ENCODE measurements around the gene PDIA2. TPM values are rescaled to one million over a fixed set of nuclear protein-coding genes. Genes with fewer than 3 reads are reported as not detected.
"Not testable (repeated sequence)": the region's sequence is repeated elsewhere in the genome, so short reads cannot be mapped to it uniquely, and the experiment has no call there.

The PDIA2 gene
- total RNA-seq, 2 experiments from 2014 or later, result not detected

DNA sequence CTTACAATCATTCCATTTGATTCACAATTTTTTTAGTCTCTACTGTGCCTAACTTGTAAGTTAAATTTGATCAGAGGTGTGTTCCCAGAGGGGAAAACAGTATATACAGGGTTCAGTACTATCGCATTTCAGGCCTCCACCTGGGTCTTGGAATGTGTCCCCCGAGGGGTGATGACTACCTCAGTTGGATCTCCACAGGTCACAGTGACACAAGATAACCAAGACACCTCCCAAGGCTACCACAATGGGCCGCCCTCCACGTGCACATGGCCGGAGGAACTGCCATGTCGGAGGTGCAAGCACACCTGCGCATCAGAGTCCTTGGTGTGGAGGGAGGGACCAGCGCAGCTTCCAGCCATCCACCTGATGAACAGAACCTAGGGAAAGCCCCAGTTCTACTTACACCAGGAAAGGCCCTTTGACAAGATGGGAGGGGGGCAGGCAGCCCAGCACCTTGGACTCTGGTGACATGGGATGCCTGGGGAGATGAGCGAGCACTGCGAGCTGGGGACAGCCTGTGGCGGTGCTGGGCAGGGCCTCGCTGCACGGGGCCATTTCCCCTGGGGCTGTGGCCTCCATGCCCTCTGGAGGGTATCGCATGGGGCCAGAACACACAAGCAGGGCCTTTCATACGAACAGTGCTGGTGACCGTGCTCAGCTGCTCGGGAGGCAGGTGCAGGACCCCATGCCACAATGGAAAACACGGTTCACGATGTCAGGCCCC is 33.9 kb downstream of the PDIA2 start:
- ChIA-PET POLR2A (no interaction called here), CTCF (no interaction called here)

DNA sequence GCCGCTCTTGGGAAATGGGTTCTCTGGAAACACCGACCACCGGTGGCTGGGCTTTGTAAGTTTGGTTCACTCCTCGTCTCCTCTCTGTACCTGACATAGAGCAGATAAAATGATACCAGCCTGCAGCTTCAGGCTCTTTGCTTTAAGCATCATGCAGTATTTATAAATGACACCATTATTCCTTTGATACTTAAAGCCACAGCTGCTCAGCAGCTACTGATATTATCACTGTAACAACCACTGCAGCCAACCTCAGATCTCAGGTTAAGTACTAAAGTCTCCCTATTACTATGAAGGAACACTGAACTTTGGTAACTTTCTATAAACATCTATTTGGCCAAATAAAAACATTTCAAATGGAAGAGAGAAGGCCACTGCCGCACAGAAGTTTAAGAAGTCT is 34.6 kb downstream of the PDIA2 start:
- ChIA-PET CTCF (no interaction called here), POLR2A (no interaction called here)

DNA sequence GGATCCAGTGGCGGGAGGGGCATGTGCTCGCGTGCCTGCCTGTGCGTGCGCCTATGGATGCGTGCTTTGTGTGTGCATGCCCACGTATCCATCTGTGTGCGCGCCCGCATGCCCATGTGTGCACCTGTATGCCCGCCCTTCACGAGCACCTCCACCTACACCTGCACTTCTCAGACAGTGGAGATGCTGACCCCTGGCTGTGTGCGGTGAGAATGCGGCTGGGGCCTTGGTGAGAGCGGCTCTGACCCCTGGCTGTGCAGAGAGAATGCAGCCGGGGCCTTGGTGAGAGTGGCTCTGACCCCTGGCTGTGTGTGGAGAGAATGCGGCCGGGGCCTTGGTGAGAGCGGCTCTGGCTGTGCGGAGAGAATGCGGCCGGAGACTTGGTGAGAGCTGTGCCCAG is 35.7 kb downstream of the PDIA2 start:
- CTCF ChIA-PET, result interaction anchor here (0.7 to 0.9 kb wide), 2 partner anchors 9 to 251 kb away, joined by 3 read pairs; partner anchors contain the start of gene PIGQ
- POLR2A ChIA-PET, result no interaction called here

DNA sequence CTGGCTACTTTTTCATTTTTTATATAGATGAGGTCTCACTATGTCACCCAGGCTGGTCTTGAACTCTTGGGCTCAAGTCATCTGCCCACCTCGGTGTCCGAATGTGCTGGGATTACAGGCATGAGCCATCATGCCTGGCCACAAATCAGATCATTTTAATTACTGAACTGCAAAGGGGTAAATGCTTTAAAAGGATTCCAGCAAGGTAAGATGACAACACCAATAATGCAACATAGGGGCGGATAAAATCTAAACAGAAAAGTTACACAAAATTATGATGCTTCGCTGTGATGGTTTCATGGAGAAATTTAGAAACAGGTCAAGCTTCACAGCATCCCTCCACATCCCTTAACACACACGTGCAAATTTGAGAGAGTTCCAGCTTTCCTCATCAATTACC is 37.2 kb downstream of the PDIA2 start:
- CTCF ChIA-PET, result no interaction called here

DNA sequence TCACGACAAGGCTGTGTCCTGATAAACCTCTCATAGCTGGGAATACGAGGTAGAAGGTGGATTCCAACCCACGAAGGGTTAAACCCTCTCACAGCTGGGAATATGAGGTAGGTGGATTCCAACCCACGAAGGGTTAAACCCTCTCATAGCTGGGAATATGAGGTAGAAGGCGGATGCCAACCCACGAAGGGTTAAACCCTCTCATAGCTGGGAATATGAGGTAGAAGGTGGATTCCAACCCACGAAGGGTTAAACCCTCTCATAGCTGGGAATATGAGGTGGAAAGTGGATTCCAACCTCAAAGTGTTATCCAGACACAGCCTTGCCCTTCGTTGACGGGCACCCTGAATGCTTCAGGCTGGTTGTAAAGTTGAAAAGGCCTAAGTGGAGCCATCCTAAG is 38.6 kb downstream of the PDIA2 start:
- POLR2A ChIA-PET, result interaction anchor here (0.6 kb wide), 1 partner anchor 87 kb away, joined by 3 read pairs; the partner anchor contains the start of gene FAM234A
- CTCF ChIA-PET, result interaction anchor here (0.8 to 0.9 kb wide), 2 partner anchors 71 to 87 kb away, joined by 3 read pairs; partner anchors contain the start of gene FAM234A

More for the DNA sequence above, 37.2 kb downstream of the PDIA2 start:
- POLR2A ChIA-PET, result no interaction called here

GRCh38 chr16:322476-323143 is 39.6 kb downstream of the PDIA2 start:
- CTCF ChIA-PET, result no interaction called here
- POLR2A ChIA-PET, result interaction anchor here (0.6 kb wide), 1 partner anchor 88 kb away, joined by 3 read pairs; the partner anchor contains the start of gene FAM234A

DNA sequence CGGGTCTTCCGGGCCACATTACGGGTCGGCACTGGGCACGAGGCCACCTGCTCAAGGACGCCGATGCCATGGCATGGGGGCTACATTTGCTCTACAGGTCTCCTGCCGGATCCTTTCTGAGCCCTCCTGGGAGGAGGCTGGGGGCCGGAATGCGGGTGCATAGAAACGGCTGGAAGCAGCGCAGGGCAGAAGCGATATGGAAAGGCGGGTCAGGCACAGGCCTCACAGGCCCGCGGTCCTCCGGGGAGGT is 41.2 kb downstream of the PDIA2 start:
- ChIA-PET POLR2A (no interaction called here), CTCF (no interaction called here)

DNA sequence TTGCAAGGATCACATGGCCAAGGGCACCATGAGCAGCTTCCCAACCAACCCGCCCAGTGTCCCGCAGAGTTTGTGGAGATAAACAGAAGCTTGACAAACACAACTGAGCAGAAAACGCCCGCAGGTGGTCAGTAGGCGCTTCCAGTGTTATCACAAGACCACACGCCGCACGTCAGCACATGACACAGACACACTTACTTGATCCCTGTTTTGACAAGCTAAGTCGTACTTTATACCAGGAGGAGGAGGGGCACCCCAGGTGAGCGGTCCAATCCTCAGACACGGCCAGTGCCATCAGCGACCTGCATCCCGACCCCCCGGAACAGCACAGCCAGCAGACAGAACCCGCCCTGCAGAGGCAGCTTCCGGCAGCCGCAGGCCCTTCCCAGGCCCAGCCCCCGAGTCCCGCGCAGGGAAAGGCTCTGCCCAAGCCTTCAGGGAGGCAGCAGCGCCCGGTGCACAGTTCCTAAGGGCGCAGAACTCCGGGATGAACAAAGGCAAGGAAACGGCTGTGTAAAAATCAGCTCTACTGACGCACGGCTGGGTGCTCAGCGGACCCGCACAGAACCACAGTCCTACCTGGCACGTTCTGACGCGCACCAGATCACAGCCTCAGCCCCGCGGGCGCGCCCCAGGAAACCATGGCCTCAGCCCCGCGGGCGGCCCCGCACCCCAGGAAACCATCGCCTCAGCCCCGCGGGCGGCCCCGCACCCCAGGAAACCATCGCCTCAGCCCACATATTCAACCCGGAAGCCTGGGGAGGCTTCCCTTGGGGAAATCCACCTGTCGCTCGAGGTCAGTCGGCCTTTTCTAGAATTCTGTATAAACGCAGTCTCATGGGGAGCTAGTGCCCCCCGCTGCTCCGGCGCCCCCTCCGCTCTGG is 41.7 kb downstream of the PDIA2 start:
- CTCF ChIA-PET, result interaction anchor here (0.6 to 0.8 kb wide), 2 partner anchors 27 to 210 kb away, joined by 3 read pairs; no protein-coding TSS in a partner anchor
- POLR2A ChIA-PET, result interaction anchor here (1.3 kb wide), 1 partner anchor 21 kb away, joined by 4 read pairs; no protein-coding TSS in a partner anchor

DNA sequence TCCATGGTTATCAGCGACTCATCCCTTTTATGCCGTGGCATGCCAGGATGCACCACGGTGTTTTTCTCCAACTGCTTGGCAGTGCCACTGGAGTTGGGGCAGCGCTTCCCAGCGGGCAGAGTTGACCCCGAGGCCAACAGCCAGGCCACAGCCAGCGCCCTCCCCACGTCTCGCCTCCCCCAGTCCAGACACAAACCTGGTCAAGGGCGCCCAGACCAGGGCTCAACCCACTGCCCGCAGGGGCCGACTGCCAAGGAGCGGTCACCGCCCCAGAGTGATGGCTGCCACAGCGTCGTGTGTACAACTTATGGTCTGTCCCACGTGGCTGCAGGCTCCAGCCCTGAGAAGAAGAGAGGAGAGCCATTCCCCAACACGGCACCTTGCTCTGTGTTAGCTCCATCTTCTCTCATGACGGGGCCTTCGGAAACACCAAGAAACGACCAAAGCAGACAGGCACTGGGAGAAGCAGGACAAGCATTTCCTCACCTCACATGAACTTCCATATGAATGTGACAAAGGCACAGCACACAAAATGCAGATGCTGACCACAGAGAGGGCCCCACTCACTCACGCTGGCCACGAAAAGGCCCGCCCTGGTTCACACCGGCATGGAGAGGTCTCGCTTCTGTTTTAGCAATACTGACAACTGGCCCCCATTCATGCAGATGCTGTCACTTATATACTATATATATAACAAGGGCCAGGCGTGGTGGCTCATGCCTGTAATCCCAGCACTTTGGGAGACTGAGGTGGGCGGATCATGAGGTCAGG is 42.6 kb downstream of the PDIA2 start:
- ChIA-PET CTCF (interaction anchor here (0.6 to 1.4 kb wide), 4 partner anchors 11 to 211 kb away, joined by 3 read pairs; no protein-coding TSS in a partner anchor), POLR2A (interaction anchor here (1.3 kb wide), 1 partner anchor 20 kb away, joined by 4 read pairs; no protein-coding TSS in a partner anchor)

DNA sequence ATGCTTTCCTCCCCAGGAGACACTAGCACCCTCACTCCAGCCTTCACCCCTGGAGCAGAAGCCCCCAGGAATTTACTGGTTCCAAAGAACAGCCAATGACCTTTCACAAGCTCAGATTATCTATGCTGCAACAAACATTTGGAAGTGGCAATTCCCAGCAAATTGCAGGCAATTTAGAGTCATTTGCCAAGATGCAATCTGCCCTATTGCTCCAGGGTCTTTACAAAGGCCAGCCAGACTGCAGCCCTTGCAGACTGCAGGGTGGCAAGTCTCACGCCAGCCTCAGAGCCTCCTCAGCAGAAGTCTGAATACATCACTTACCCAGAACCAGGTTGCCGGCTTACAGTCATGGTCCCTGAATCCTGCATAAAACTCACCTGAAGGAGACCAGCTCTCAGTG is 47.8 kb downstream of the PDIA2 start:
- CTCF ChIA-PET, result interaction anchor here (0.5 kb wide), 1 partner anchor 89 kb away, joined by 4 read pairs; no protein-coding TSS in a partner anchor
- POLR2A ChIA-PET, result no interaction called here

DNA sequence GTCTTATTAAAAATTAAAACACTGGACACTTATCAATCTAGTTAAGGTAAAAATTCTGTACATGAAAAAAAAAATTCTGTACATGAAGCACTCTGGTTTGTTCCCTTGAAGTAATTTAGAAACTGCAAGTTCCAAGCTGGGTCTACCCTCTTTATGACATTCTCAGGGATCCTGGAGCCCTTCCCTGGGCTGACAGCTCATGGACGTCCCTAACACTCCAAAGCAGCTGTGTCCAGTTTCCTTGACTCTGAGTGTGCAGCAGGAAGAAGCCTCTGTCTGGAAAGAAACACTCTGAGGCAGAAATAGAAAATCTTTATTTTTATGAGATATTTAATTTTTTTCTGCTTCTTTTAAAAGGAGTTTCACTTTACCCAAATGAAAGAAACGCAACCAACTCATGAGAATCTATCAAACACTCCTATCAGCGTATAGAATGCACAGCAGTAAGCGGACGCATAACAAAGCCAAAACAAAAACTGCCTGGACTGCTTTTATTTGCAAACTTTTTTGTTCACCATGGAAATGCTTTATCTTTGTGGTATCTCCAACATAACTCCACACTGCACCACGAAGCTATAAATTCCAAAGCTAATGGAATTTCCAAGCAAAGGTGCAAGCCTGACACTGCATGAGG is 48.3 kb downstream of the PDIA2 start:
- CTCF ChIA-PET, result interaction anchor here (0.5 kb wide), 1 partner anchor 90 kb away, joined by 4 read pairs; no protein-coding TSS in a partner anchor
- POLR2A ChIA-PET, result not testable (repeated sequence)

GRCh38 chr16:333406-334094 is 50.6 kb downstream of the PDIA2 start:
- POLR2A ChIA-PET, result no interaction called here
- CTCF ChIA-PET, result no interaction called here

DNA sequence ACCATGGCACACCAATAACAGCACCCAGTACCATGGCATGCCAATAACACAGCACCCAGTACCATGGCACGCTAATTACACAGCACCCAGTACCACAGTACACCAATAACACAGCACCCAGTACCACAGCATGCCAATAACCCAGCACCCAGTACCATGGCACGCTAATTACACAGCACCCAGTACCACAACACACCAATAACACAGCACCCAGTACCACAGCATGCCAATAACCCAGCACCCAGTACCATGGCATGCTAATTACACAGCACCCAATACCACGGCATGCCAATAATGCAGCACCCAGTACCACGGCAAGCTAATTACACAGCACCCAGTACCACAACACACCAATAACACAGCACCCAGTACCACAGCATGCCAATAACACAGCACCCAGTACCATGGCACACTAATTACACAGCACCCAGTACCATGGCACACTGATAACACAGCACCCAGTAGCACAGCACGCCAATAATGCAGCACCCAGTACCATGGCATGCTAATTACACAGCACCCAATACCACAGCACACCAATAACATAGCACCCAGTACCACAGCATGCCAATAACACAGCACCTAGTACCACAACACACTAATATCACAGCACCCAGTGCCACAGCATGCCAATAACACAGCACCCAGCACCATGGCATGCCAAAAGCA is 51.3 kb downstream of the PDIA2 start:
- POLR2A ChIA-PET, result not testable (repeated sequence)

DNA sequence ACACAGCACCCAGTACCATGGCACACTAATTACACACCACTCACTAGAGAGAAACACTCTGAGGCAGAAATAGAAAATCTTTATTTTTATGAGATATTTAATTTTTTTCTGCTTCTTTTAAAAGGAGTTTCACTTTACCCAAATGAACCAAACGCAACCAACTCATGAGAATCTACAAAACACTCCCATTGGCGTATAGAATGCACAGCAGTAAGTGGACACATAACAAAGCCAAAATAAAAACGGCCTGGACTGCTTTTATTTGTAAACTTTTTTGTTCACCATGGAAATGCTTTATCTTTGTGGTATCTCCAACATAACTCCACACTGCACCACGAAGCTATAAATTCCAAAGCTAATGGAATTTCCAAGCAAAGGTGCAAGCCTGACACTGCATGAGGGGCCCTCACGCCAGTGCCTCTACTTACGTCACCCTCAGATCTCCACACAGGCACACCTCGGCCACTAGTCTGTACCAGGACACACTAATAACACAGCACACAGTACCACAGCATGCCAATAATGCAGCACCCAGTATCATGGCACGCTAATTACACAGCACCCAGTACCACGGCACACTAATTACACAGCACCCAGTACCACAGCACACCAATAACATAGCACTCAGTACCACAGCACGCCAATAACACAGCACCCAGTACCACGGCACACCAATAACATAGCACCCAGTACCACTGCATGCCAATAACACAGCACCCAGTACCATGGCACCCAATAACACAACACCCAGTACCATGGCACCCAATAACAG is 52.1 kb downstream of the PDIA2 start:
- CTCF ChIA-PET, POLR2A ChIA-PET: not testable (repeated sequence)

More for the DNA sequence above, 51.3 kb downstream of the PDIA2 start:
- CTCF ChIA-PET, result not testable (repeated sequence)

DNA sequence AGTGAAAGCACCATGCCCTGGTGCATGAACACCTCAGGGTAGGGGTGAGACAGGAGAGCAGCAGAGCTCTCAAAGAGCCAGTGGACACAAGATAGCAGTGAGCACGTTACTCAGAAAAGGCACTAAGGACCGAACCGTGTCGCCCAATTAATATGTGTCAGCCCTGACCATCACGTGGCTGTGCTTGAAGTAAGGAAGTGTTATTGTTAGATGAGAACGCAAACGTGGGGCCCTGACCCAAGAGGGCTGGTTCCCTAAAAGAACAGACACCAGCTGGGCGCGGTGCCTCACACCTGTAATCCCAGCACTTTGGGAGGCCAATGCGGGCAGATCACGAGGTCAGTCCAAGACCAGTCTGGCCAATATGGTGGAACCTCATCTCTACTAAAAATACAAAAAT is 53.3 kb downstream of the PDIA2 start:
- ChIA-PET CTCF (interaction anchor here (0.6 kb wide), 2 partner anchors 8 to 10 kb away, joined by 3 read pairs; no protein-coding TSS in a partner anchor), POLR2A (interaction anchor here (1.3 kb wide), 1 partner anchor 11 kb away, joined by 4 read pairs; no protein-coding TSS in a partner anchor)
